Mesendoderm (in vitro differentiated cells): ENCODE measurements around the gene GBX1.

Experiments used
- DNase-seq: peaks from one replicate; pipeline ENCODE4 v3.0.0; 2013
- H2AK5ac ChIP-seq: 2 replicates; pipeline ENCODE4 v1.6.1; 2013; ENCODE audit warnings: low read length, inconsistent platforms
- H2BK120ac ChIP-seq: 2 replicates; pipeline ENCODE4 v1.6.1; 2013; ENCODE audit warnings: low read depth, mild to moderate bottlenecking, low read length, moderate library complexity, mixed read lengths
- H2BK15ac ChIP-seq: replicated peaks from 2 replicates; pipeline ENCODE4 v1.6.1; 2013; ENCODE audit warnings: low read depth, mild to moderate bottlenecking, moderate library complexity
- H2BK5ac ChIP-seq: 2 replicates; pipeline ENCODE4 v1.6.1; 2013; ENCODE audit warnings: low read length, inconsistent platforms
- H3K18ac ChIP-seq: 2 replicates; pipeline ENCODE4 v1.6.1; 2013; ENCODE audit warnings: mild to moderate bottlenecking, low read length, mixed read lengths
- H3K23ac ChIP-seq: one replicate; pipeline ENCODE4 v1.6.1; 2013; ENCODE audit warnings: low read length
- H3K27ac ChIP-seq: 2 replicates; pipeline ENCODE4 v1.5.1; 2013; ENCODE audit warnings: low read depth, mild to moderate bottlenecking, inconsistent platforms, low read length, moderate library complexity
- H3K27me3 ChIP-seq: 2 replicates; pipeline ENCODE4 v1.6.1; 2013; ENCODE audit warnings: low read length, control low read depth, mild to moderate bottlenecking, inconsistent platforms; ENCODE audit not compliant: insufficient read depth, poor library complexity
- H3K36me3 ChIP-seq: 2 replicates; pipeline ENCODE4 v1.6.1; 2013; ENCODE audit warnings: low read length, inconsistent platforms; ENCODE audit not compliant: control insufficient read depth, insufficient read depth
- H3K4ac ChIP-seq: one replicate; pipeline ENCODE4 v1.6.1; 2013; ENCODE audit warnings: low read depth, mild to moderate bottlenecking, low read length, moderate library complexity
- H3K4me1 ChIP-seq: 2 replicates; pipeline ENCODE4 v1.6.1; 2013; ENCODE audit warnings: low read depth, low read length, inconsistent platforms; ENCODE audit not compliant: control insufficient read depth
- H3K4me2 ChIP-seq: 2 replicates; pipeline ENCODE4 v1.6.1; 2013; ENCODE audit warnings: low read length
- H3K4me3 ChIP-seq: 2 replicates; pipeline ENCODE4 v1.5.1; 2013; ENCODE audit warnings: mild to moderate bottlenecking, low read length
- H3K56ac ChIP-seq: one replicate; pipeline ENCODE4 v1.6.1; 2013; ENCODE audit warnings: low read length
- H3K79me1 ChIP-seq: 2 replicates; pipeline ENCODE4 v1.6.1; 2013; ENCODE audit warnings: low read length, inconsistent platforms
- H3K79me2 ChIP-seq: 2 replicates; pipeline ENCODE4 v1.6.1; 2013; ENCODE audit warnings: mild to moderate bottlenecking, low read length; ENCODE audit not compliant: control insufficient read depth, insufficient read depth
- H3K9ac ChIP-seq: 2 replicates; pipeline ENCODE4 v1.6.1; 2013; ENCODE audit warnings: low read length, inconsistent platforms
- H4K5ac ChIP-seq: one replicate; pipeline ENCODE4 v1.6.1; 2013; ENCODE audit warnings: low read length
- H4K8ac ChIP-seq: one replicate; pipeline ENCODE4 v1.6.1; 2013; ENCODE audit warnings: low read depth, mild to moderate bottlenecking, control low read depth, low read length, moderate library complexity
- WGBS: extraction: QIAGEN DNeasy Blood & Tissue Kit; methylation state at CpG from one replicate; pipeline ENCODE4 v1.1.7; 2013; ENCODE audit warnings: low lambda C conversion rate, missing lambda C conversion rate; ENCODE audit not compliant: insufficient coverage; ENCODE audit errors: extremely low coverage; 5-methylcytosine and 5-hydroxymethylcytosine counted together

The GBX1 gene

GRCh38 chr7:151210087-151210854, 42.8 kb upstream of the GBX1 start, which contains the start of gene H2BK1:
H2BK1 (minus strand) TSS chr7:151210488; CDS start chr7:151210318, 170 bp downstream.
- DNase-seq = peak; percentile 36
- H3K4me1 ChIP-seq = peaks cover 2% of the 10 kb centered on the region
- H3K4me2 ChIP-seq = no peak within 1 kb of the TSS
- no peak within 1 kb of the TSS for H4K8ac ChIP-seq
- no peaks in the 10 kb centered on the region for H3K79me2 ChIP-seq
- H2BK120ac ChIP-seq = no peak within 1 kb of the TSS
- no peak within 1 kb of the TSS for H3K4ac ChIP-seq
- no peak within 1 kb of the TSS for H3K9ac ChIP-seq
- no peak within 1 kb of the TSS for H3K56ac ChIP-seq
- peaks cover 10% of the 10 kb centered on the region for H3K36me3 ChIP-seq
- H3K27ac ChIP-seq = no peak within 1 kb of the TSS
- no peak within 1 kb of the TSS for H2BK5ac ChIP-seq
- no peaks in the 10 kb centered on the region for H3K27me3 ChIP-seq
- no peak within 1 kb of the TSS for H4K5ac ChIP-seq
- no peak within 1 kb of the TSS for H2BK15ac ChIP-seq
- H3K4me3 ChIP-seq = no peak within 1 kb of the TSS
- H3K79me1 ChIP-seq = no peaks in the 10 kb centered on the region
- no peak within 1 kb of the TSS for H3K18ac ChIP-seq
- no CpG with 5 or more reads among the region's 17 CpGs for WGBS
- H2AK5ac ChIP-seq = no peak within 1 kb of the TSS
- no peak within 1 kb of the TSS for H3K23ac ChIP-seq

GRCh38 chr7:151209588-151209987, 42.1 kb upstream of the GBX1 start:
- Histone ChIP-seq H3K4me1 (peaks cover 2% of the 10 kb centered on the region), H2BK120ac (no peak overlapping the region), H3K27ac (no peak overlapping the region), H3K9ac (no peak overlapping the region), H4K8ac (no peak overlapping the region), H3K23ac (no peak overlapping the region), H4K5ac (no peak overlapping the region), H3K18ac (no peak overlapping the region), H2AK5ac (no peak overlapping the region), H3K27me3 (no peaks in the 10 kb centered on the region), H3K4ac (no peak overlapping the region), H3K4me2 (no peak overlapping the region), H2BK15ac (no peak overlapping the region), H3K36me3 (peaks cover 9% of the 10 kb centered on the region), H3K79me1 (no peaks in the 10 kb centered on the region), H3K4me3 (no peak overlapping the region), H2BK5ac (no peak overlapping the region), H3K79me2 (no peaks in the 10 kb centered on the region), H3K56ac (no peak overlapping the region)
- no CpG with 5 or more reads among the region's 6 CpGs for WGBS
- DNase-seq = no peak

- no peak overlapping the region for H4K8ac ChIP-seq
- no peak overlapping the region for H2BK120ac ChIP-seq
- DNase-seq = no peak
- no peak overlapping the region for H3K18ac ChIP-seq
- H4K5ac ChIP-seq = no peak overlapping the region
- H3K4me2 ChIP-seq = no peak overlapping the region
- no peak overlapping the region for H3K56ac ChIP-seq
- H3K4me1 ChIP-seq = peaks cover 2% of the 10 kb centered on the region
- H3K36me3 ChIP-seq = peaks cover 3% of the 10 kb centered on the region
- H3K9ac ChIP-seq = no peak overlapping the region
- no peak overlapping the region for H2BK5ac ChIP-seq
- no peak overlapping the region for H3K4ac ChIP-seq
- no peak overlapping the region for H2AK5ac ChIP-seq
- no peak overlapping the region for H3K27ac ChIP-seq
- H3K27me3 ChIP-seq = no peaks in the 10 kb centered on the region
- no peak overlapping the region for H2BK15ac ChIP-seq
- no peak overlapping the region for H3K4me3 ChIP-seq
- H3K79me1 ChIP-seq = no peaks in the 10 kb centered on the region
- no CpG with 5 or more reads among the region's 9 CpGs for WGBS
- H3K23ac ChIP-seq = no peak overlapping the region
- H3K79me2 ChIP-seq = no peaks in the 10 kb centered on the region
Observed at GRCh38 chr7:151208253-151208862, 40.9 kb upstream of the GBX1 start.

- no peaks in the 10 kb centered on the region for H3K79me1 ChIP-seq
- H3K56ac ChIP-seq = peak overlapping the region; percentile 3
- DNase-seq = no peak
- H3K79me2 ChIP-seq = no peaks in the 10 kb centered on the region
- H3K4ac ChIP-seq = no peak overlapping the region
- no peaks in the 10 kb centered on the region for H3K36me3 ChIP-seq
- H3K4me2 ChIP-seq = no peak overlapping the region
- no peak overlapping the region for H2AK5ac ChIP-seq
- H3K9ac ChIP-seq = no peak overlapping the region
- H2BK15ac ChIP-seq = no peak overlapping the region
- H3K18ac ChIP-seq = no peak overlapping the region
- H3K27me3 ChIP-seq = no peaks in the 10 kb centered on the region
- no peak overlapping the region for H3K4me3 ChIP-seq
- peaks cover 2% of the 10 kb centered on the region for H3K4me1 ChIP-seq
- H4K8ac ChIP-seq = no peak overlapping the region
- no peak overlapping the region for H2BK5ac ChIP-seq
- H4K5ac ChIP-seq = no peak overlapping the region
- H3K27ac ChIP-seq = no peak overlapping the region
- no CpG with 5 or more reads among the region's 12 CpGs for WGBS
- H3K23ac ChIP-seq = no peak overlapping the region
- H2BK120ac ChIP-seq = no peak overlapping the region
Observed at GRCh38 chr7:151207804-151208203, 40.3 kb upstream of the GBX1 start.

GRCh38 chr7:151207315-151207714, 39.8 kb upstream of the GBX1 start:
- H4K5ac ChIP-seq = no peak overlapping the region
- H2BK5ac ChIP-seq = no peak overlapping the region
- no peak overlapping the region for H2AK5ac ChIP-seq
- no peak overlapping the region for H4K8ac ChIP-seq
- H3K9ac ChIP-seq = no peak overlapping the region
- no peaks in the 10 kb centered on the region for H3K79me2 ChIP-seq
- H3K27me3 ChIP-seq = no peaks in the 10 kb centered on the region
- H3K4me2 ChIP-seq = no peak overlapping the region
- peaks cover 2% of the 10 kb centered on the region for H3K4me1 ChIP-seq
- no peak overlapping the region for H3K18ac ChIP-seq
- no peaks in the 10 kb centered on the region for H3K79me1 ChIP-seq
- H3K56ac ChIP-seq = no peak overlapping the region
- no peak overlapping the region for H3K27ac ChIP-seq
- H2BK120ac ChIP-seq = no peak overlapping the region
- H3K4ac ChIP-seq = no peak overlapping the region
- H3K36me3 ChIP-seq = no peaks in the 10 kb centered on the region
- H3K4me3 ChIP-seq = no peak overlapping the region
- no peak overlapping the region for H2BK15ac ChIP-seq
- no peak for DNase-seq
- WGBS = no CpG with 5 or more reads among the region's 9 CpGs
- no peak overlapping the region for H3K23ac ChIP-seq
